Panc1 (cell line): ENCODE data around the gene DCC.

Experiments used
- CTCF ChIP-seq: fragments of 450-650 bp; IDR thresholded peaks from 2 replicates; pipeline ENCODE4 v1.5.1; 2017; ENCODE audit warnings: mild to moderate bottlenecking
- POLR2AphosphoS5 ChIP-seq: IDR thresholded peaks from 2 replicates; pipeline ENCODE4 v1.6.1; 2012; ENCODE audit warnings: mild to moderate bottlenecking, low read depth, low read length, moderate library complexity
- SIN3A ChIP-seq: IDR thresholded peaks from 2 replicates; pipeline ENCODE4 v1.6.1; 2012; ENCODE audit warnings: low read depth, mild to moderate bottlenecking, low read length, moderate library complexity, borderline replicate concordance; ENCODE audit not compliant: insufficient read depth
- TCF7L2 ChIP-seq: IDR thresholded peaks from 2 replicates; pipeline ENCODE4 v1.6.1; 2011; ENCODE audit warnings: mild to moderate bottlenecking, low read depth, low read length, inconsistent platforms
- TF ChIP-seq, protein P1 (sequence below), 2 experiments: IDR thresholded peaks; 2 replicates each; pipeline ENCODE4 v1.6.1; 2011 to 2012; ENCODE audit warnings: low read depth in 2 of 2, control low read depth in 1 of 2, low read length in 1 of 2, mild to moderate bottlenecking in 1 of 2, moderate library complexity in 1 of 2; ENCODE audit not compliant: insufficient read depth in 1 of 2

DNA sequence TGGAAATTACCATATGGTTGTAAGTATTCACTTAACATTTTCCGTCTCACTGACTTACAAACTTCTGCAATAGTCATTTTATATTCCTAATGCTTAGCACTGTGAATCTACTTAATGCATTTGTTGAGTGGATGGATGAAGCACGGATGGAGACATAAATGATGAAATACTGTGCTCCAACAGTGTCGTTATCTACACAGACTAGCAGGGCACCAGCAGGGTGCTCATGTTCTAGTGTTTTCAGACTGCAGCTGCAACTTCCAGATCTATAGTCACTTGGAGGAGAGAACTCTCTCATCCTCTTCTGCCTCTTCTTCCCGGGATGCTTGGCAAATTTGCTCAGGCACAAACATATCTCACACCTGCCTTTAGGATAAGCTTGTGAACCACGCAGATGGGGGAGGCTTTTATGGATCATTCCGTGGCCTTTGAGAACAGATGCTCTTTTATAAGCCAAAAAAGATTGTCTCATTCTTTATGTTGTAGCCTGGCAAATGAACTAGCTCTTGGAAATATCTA is 1086.7 kb downstream of the DCC start:
- TF ChIP-seq CTCF (no peak), TCF7L2 (no peak), POLR2AphosphoS5 (no peak), SIN3A (no peak)
- TF ChIP-seq, protein P1, sequence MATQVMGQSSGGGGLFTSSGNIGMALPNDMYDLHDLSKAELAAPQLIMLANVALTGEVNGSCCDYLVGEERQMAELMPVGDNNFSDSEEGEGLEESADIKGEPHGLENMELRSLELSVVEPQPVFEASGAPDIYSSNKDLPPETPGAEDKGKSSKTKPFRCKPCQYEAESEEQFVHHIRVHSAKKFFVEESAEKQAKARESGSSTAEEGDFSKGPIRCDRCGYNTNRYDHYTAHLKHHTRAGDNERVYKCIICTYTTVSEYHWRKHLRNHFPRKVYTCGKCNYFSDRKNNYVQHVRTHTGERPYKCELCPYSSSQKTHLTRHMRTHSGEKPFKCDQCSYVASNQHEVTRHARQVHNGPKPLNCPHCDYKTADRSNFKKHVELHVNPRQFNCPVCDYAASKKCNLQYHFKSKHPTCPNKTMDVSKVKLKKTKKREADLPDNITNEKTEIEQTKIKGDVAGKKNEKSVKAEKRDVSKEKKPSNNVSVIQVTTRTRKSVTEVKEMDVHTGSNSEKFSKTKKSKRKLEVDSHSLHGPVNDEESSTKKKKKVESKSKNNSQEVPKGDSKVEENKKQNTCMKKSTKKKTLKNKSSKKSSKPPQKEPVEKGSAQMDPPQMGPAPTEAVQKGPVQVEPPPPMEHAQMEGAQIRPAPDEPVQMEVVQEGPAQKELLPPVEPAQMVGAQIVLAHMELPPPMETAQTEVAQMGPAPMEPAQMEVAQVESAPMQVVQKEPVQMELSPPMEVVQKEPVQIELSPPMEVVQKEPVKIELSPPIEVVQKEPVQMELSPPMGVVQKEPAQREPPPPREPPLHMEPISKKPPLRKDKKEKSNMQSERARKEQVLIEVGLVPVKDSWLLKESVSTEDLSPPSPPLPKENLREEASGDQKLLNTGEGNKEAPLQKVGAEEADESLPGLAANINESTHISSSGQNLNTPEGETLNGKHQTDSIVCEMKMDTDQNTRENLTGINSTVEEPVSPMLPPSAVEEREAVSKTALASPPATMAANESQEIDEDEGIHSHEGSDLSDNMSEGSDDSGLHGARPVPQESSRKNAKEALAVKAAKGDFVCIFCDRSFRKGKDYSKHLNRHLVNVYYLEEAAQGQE (IDR thresholded peaks at IDR 0.05; ENCODE audit: insufficient read depth in 1 of 2, low read depth in 2 of 2, low read length in 1 of 2) = no peak
